Tibial nerve (tissue), 4 donors: ENCODE measurements around the gene GYPC.

Source experiments
- EP300 ChIP-seq, 2 donors: sonication (generic); formaldehyde crosslinking; IDR thresholded peaks; one replicate each; pipeline ENCODE4 v1.6.1; 2017; ENCODE audit warnings: antibody characterized with exemption in 2 of 2, mild to moderate bottlenecking in 1 of 2
- POLR2A ChIP-seq, 2 donors: fragments of 450-650 bp; IDR thresholded peaks; one replicate each; pipeline ENCODE4 v1.6.1; 2017; ENCODE audit warnings: antibody characterized with exemption in 2 of 2, mild to moderate bottlenecking in 2 of 2, moderate library complexity in 2 of 2
- TF ChIP-seq, protein P1 (sequence below), 5 experiments: fragments of 200-600 bp in 3 of 5; fragments of 450-650 bp in 2 of 5; sonication (generic) in 3 of 5; IDR thresholded peaks; one replicate each; pipeline ENCODE4 v1.5.1; 2016 to 2019; ENCODE audit warnings: antibody characterized with exemption in 5 of 5, mild to moderate bottlenecking in 3 of 5, moderate library complexity in 2 of 5

- TF ChIP-seq, protein P1, sequence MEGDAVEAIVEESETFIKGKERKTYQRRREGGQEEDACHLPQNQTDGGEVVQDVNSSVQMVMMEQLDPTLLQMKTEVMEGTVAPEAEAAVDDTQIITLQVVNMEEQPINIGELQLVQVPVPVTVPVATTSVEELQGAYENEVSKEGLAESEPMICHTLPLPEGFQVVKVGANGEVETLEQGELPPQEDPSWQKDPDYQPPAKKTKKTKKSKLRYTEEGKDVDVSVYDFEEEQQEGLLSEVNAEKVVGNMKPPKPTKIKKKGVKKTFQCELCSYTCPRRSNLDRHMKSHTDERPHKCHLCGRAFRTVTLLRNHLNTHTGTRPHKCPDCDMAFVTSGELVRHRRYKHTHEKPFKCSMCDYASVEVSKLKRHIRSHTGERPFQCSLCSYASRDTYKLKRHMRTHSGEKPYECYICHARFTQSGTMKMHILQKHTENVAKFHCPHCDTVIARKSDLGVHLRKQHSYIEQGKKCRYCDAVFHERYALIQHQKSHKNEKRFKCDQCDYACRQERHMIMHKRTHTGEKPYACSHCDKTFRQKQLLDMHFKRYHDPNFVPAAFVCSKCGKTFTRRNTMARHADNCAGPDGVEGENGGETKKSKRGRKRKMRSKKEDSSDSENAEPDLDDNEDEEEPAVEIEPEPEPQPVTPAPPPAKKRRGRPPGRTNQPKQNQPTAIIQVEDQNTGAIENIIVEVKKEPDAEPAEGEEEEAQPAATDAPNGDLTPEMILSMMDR (IDR thresholded peaks at IDR 0.05): no peak
- TF ChIP-seq POLR2A (IDR thresholded peaks at IDR 0.05): no peak
- TF ChIP-seq EP300 (IDR thresholded peaks at IDR 0.05): peak in 1 of 2 donors; percentile 78
Observed at GRCh38 chr2:126635281-126635680, 20.7 kb upstream of the GYPC start.
